ENCODE data around the gene SMARCD3. TPM values are rescaled to one million over a fixed set of nuclear protein-coding genes. Genes with fewer than 3 reads are reported as not detected.

Gene SMARCD3
- total and polyA plus RNA-seq, 9 of the 15 experiments (the other 6 are each of a cell fraction or from before 2014, with no cell fraction given): 0.43 to 3.6 (median 2.6) TPM

DNA sequence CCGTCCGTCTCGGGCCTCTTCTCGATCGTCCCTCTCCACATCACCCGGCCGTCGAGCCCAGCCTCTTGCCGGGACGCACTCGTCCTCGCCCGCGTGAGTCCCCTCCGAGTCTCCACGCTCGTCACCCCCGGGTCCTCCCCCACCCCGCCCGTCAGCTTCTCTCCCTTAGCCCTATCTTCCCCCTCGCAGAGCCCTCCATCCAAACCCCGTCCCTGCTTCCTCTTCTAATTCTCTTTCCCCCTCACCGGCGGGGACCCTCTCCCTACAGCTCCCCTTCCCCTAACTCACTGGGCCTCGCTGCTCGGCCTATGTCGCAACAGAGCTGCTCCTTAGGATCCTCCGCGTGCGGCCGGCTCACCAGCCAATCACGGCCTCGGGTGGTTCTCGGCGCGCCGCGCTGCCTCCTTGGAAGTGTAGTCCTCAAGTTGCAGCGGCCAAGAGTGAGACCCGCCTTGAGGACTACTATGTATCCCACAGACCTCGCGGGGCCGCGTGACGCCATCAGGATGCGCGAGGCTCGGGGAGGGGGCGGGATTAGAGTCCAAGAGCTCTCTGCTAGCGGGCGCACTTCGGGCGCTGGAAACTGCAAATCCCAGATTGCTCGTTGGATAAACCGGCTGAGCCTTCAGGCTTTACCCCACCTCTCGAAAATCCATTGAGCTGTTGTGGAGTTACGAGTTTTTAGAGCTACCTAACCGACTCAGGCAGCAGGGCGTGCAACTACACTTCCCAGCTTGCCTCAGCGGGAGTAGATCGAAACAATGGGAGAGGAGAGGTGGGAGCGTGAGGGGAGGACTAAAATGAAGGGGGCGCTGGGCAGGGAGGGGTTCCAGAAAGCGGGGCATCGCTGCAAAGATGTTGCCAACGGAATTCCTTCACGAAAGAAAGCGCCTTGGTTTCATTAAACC, 21.4 kb downstream of the SMARCD3 start, which contains the start of gene ABCF2 (continued):
- peak; percentile 46 for TF ChIP-seq ASH1L (IDR thresholded peaks at IDR 0.05; ENCODE audit: borderline replicate concordance, low read depth, partially characterized antibody)
- no peak; the same call in 1 of the 2 replicates for TF ChIP-seq HIVEP1 (CRISPR knock-in tag; IDR thresholded peaks at IDR 0.05)
- no peak for TF ChIP-seq ZNF146 (CRISPR knock-in tag; IDR thresholded peaks at IDR 0.05; ENCODE audit: unreplicated experiment)
- no peak for TF ChIP-seq ZNF217 (CRISPR knock-in tag; IDR thresholded peaks at IDR 0.05)
- TF ChIP-seq MTA3 (IDR thresholded peaks at IDR 0.05; ENCODE audit: borderline replicate concordance): peak; percentile 65; the same call in 1 of the 2 replicates
- peak; percentile 66 for TF ChIP-seq JUND (IDR thresholded peaks at IDR 0.05; ENCODE audit: borderline replicate concordance, low read depth, low read length)
- TF ChIP-seq JUND (tag; IDR thresholded peaks at IDR 0.05; ENCODE audit: borderline replicate concordance, low read depth, low read length): no peak; the same call in 2 of the 3 replicates
- TF ChIP-seq MIER1 (IDR thresholded peaks at IDR 0.05; ENCODE audit: low read depth): no peak
- TF ChIP-seq MED1 (CRISPR knock-in tag; IDR thresholded peaks at IDR 0.05; ENCODE audit: borderline replicate concordance): no peak
- TF ChIP-seq HMBOX1 (IDR thresholded peaks at IDR 0.05): no peak
- TF ChIP-seq, protein P1, sequence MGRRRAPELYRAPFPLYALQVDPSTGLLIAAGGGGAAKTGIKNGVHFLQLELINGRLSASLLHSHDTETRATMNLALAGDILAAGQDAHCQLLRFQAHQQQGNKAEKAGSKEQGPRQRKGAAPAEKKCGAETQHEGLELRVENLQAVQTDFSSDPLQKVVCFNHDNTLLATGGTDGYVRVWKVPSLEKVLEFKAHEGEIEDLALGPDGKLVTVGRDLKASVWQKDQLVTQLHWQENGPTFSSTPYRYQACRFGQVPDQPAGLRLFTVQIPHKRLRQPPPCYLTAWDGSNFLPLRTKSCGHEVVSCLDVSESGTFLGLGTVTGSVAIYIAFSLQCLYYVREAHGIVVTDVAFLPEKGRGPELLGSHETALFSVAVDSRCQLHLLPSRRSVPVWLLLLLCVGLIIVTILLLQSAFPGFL (CRISPR knock-in tag; IDR thresholded peaks at IDR 0.05): no peak
- peak; percentile 68; the same call in 1 of the 2 replicates for TF ChIP-seq CTBP1 (IDR thresholded peaks at IDR 0.05; ENCODE audit: borderline replicate concordance)
- TF ChIP-seq, protein P2, sequence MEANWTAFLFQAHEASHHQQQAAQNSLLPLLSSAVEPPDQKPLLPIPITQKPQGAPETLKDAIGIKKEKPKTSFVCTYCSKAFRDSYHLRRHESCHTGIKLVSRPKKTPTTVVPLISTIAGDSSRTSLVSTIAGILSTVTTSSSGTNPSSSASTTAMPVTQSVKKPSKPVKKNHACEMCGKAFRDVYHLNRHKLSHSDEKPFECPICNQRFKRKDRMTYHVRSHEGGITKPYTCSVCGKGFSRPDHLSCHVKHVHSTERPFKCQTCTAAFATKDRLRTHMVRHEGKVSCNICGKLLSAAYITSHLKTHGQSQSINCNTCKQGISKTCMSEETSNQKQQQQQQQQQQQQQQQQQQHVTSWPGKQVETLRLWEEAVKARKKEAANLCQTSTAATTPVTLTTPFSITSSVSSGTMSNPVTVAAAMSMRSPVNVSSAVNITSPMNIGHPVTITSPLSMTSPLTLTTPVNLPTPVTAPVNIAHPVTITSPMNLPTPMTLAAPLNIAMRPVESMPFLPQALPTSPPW (CRISPR knock-in tag; IDR thresholded peaks at IDR 0.05): peak; percentile 83
- TF ChIP-seq SMARCB1 (IDR thresholded peaks at IDR 0.05; ENCODE audit: insufficient read length, low read depth): no peak
- TF ChIP-seq NR2F6 (CRISPR knock-in tag; IDR thresholded peaks at IDR 0.05): no peak
- TF ChIP-seq CHD4 (IDR thresholded peaks at IDR 0.05; ENCODE audit: insufficient read depth, insufficient replicate concordance, low read depth, low read length, poor library complexity, severe bottlenecking): no peak
- TF ChIP-seq ZNF384 (IDR thresholded peaks at IDR 0.05; ENCODE audit: low read depth, low read length): no peak
- peak; percentile 99 for TF ChIP-seq ZBTB12 (CRISPR knock-in tag; IDR thresholded peaks at IDR 0.05)
- peak; percentile 57 for TF ChIP-seq GATA2 (CRISPR knock-in tag; IDR thresholded peaks at IDR 0.05)
- peak; percentile 57 to 75 for TF ChIP-seq E2F6 (IDR thresholded peaks at IDR 0.05; ENCODE audit: borderline replicate concordance in 1 of 2, extremely low read depth in 1 of 2, insufficient read depth in 1 of 2, insufficient read length in 1 of 2, low read depth in 1 of 2, low read length in 1 of 2, poor library complexity in 1 of 2, severe bottlenecking in 1 of 2)
- no peak for TF ChIP-seq ZNF184 (CRISPR knock-in tag; IDR thresholded peaks at IDR 0.05)

All from K562 (cell line).